HL-60 (cell line): ENCODE data around the gene LIMS2.
A peak's percentile ranks its signal among the peaks of the same experiment; 100 is the strongest.

ENCODE experiments used
- DNase-seq, 2 experiments: peaks; one replicate each; pipeline ENCODE4 v3.0.0-alpha.2; 2010 to 2020; ENCODE audit warnings: low read depth in 1 of 2, low spot score in 1 of 2
- H3K27ac ChIP-seq: fragments of 250-450 bp; sonication (Bioruptor Pico); replicated peaks from 2 replicates; pipeline ENCODE4 v1.5.1; 2020; ENCODE audit warnings: mild to moderate bottlenecking, moderate library complexity
- H3K27me3 ChIP-seq: fragments of 250-450 bp; sonication (Bioruptor Pico); 2 replicates; pipeline ENCODE4 v1.5.1; 2021; ENCODE audit warnings: mild to moderate bottlenecking, moderate library complexity; ENCODE audit not compliant: insufficient read depth, poor library complexity, severe bottlenecking
- H3K4me3 ChIP-seq: replicated peaks from 2 replicates; pipeline ENCODE4 v1.5.1; 2011; ENCODE audit warnings: mild to moderate bottlenecking, control low read depth, low read length; ENCODE audit not compliant: insufficient read depth
- CTCF ChIP-seq: IDR thresholded peaks from one replicate; pipeline ENCODE4 v1.5.1; 2011; ENCODE audit warnings: low read length, control low read depth, inconsistent platforms; ENCODE audit not compliant: insufficient read depth
- GABPA ChIP-seq: IDR thresholded peaks from 2 replicates; pipeline ENCODE4 v1.6.1; 2012; ENCODE audit warnings: low read depth
- POLR2AphosphoS5 ChIP-seq: IDR thresholded peaks from 2 replicates; pipeline ENCODE4 v1.6.1; 2012; ENCODE audit warnings: low read depth
- SPI1 ChIP-seq: IDR thresholded peaks from 2 replicates; pipeline ENCODE4 v1.6.1; 2012; ENCODE audit warnings: low read depth, mild to moderate bottlenecking, borderline replicate concordance
- TF ChIP-seq, protein P1 (sequence below): IDR thresholded peaks from 2 replicates; pipeline ENCODE4 v1.6.1; 2012; ENCODE audit warnings: low read depth; ENCODE audit not compliant: insufficient replicate concordance

LIMS2 gene

GRCh38 chr2:127661072-127661649, 14.2 kb downstream of the LIMS2 start:
- H3K27ac ChIP-seq, result no peak overlapping the region

DNA sequence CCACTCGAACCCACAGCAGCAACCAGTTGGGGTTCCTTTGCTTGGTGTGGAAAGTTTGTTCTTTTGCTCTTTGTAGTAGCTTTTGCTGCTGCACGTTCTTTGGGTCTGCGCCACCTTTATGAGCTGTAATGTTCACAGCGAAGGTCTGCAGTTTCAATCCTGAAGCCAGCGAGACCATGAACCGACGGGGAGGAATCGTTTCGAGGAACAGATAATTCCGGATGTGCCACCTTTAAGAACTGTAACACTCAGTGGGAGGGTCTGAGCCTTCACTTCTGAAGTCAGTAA, 15.1 kb downstream of the LIMS2 start:
- no peak for TF ChIP-seq SPI1
- no peak for TF ChIP-seq CTCF
- TF ChIP-seq, protein P1, sequence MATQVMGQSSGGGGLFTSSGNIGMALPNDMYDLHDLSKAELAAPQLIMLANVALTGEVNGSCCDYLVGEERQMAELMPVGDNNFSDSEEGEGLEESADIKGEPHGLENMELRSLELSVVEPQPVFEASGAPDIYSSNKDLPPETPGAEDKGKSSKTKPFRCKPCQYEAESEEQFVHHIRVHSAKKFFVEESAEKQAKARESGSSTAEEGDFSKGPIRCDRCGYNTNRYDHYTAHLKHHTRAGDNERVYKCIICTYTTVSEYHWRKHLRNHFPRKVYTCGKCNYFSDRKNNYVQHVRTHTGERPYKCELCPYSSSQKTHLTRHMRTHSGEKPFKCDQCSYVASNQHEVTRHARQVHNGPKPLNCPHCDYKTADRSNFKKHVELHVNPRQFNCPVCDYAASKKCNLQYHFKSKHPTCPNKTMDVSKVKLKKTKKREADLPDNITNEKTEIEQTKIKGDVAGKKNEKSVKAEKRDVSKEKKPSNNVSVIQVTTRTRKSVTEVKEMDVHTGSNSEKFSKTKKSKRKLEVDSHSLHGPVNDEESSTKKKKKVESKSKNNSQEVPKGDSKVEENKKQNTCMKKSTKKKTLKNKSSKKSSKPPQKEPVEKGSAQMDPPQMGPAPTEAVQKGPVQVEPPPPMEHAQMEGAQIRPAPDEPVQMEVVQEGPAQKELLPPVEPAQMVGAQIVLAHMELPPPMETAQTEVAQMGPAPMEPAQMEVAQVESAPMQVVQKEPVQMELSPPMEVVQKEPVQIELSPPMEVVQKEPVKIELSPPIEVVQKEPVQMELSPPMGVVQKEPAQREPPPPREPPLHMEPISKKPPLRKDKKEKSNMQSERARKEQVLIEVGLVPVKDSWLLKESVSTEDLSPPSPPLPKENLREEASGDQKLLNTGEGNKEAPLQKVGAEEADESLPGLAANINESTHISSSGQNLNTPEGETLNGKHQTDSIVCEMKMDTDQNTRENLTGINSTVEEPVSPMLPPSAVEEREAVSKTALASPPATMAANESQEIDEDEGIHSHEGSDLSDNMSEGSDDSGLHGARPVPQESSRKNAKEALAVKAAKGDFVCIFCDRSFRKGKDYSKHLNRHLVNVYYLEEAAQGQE, result no peak
- TF ChIP-seq GABPA, result no peak
- no peak for TF ChIP-seq POLR2AphosphoS5
- Histone ChIP-seq H3K4me3 (no peak overlapping the region), H3K27me3 (peaks cover 4% of the 10 kb centered on the region), H3K27ac (no peak overlapping the region)
- DNase-seq, result no peak

More at GRCh38 chr2:127661072-127661649, 14.2 kb downstream of the LIMS2 start:
- DNase-seq, result no peak
- Histone ChIP-seq H3K4me3 (no peak overlapping the region), H3K27me3 (peaks cover 4% of the 10 kb centered on the region)
- TF ChIP-seq POLR2AphosphoS5 (no peak), SPI1 (no peak), GABPA (no peak), CTCF (no peak)
- TF ChIP-seq, protein P1, result no peak

DNA sequence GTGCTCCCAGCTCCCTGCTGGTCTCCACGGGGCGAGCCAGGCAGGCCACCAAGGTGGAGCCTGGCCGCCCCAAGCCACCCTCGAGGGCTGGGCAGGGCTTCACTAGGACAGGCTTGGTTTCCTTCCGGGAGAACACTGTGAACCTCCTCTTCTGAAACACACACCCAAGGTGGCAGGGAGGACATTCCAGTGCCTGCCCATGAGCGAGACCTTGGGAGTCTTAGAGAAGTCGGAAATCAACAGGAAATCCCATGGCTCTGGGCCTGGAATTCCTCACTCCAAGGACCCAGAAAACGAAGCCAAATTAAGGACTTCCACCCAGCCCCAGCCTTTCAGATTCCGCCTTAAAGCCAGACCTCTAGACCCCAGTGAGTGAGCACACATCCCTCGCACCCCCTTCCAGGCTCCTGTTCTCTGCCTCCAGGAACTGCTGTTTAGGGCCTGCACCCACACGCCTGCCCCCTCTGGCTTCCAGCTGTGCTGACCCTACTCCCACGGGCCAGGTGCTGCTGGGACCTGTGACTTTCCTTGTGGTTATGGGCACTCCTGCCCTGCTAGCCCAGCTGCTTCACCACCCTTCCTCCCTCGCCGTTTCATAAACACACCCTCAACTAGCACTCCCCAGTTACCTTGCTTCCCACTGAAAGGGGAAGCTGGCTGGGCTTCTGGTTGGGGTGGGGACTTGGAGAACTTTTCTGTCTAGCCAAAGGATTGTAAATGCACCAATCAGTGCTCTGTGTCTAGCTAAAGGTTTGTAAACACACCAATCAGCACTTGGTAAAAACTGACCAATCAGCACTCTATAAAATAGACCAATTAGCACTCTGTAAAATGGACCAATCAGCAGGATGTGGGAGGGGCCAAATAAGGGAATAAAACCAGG, 15.7 kb downstream of the LIMS2 start:
- TF ChIP-seq, protein P1, result no peak
- peak; percentile 15; the same call in 1 of the 2 replicates for TF ChIP-seq GABPA
- TF ChIP-seq POLR2AphosphoS5, result peak; percentile 98
- TF ChIP-seq CTCF, result no peak
- TF ChIP-seq SPI1, result peak; percentile 45; the same call in 1 of the 2 replicates
- no peak overlapping the region for H3K27ac ChIP-seq
- DNase-seq, result peak; percentile 66 to 78
- H3K4me3 ChIP-seq, result no peak overlapping the region
- peaks cover 3% of the 10 kb centered on the region for H3K27me3 ChIP-seq
